ENCODE measurements around the gene CDH24.

CDH24 gene

DNA sequence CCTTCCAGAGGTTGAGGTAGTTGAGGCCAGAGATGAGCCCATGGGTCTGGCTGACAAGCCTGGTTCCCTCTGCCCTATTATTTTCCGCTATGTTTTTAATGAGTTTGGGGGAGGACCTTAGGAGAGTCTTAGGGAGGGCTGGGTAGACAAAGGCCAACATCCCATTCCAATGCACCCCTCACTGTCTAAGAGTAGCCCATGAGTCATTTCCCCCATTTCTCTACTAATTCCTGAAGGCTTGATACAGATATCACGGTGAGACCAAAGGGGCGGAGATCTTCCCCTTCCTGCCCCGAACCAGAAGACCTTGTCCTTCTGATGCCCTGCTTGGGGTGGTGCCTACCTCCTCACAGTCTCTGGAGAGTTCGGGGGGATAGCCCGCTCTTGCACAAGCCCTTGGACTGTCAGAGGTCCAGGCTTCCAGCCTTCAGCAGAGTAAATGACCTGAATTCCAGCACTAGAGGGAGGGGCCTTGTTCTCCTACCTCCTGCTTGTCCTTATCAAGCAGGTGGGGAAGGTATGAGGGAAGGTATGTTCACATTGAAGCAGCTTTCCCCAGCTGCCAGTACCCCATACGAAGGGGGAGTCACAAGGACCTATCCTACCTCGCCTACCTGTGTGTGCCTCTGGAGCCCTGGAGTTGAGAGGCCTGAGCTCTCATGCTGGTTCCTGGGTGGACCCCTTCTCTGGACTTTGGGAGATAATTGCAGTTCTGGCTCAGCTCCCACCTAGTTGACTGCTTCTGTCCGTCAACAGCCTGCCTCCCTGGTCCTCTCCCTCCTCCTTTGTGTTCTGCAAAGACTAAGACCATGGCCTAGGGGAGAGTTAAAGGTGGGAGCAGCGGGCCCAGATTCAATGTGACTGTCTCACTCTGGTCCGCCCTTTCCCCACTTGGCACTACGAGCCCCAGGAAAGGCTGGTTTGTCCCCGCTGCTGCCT is 11.6 kb downstream of the CDH24 start:
- no peaks in the 10 kb centered on the region for H3K4me1 Mint-ChIP-seq
- H3K36me3 Mint-ChIP-seq, result no peaks in the 10 kb centered on the region
- H3K27ac Mint-ChIP-seq, result no peak overlapping the region
- H3K4me3 Mint-ChIP-seq, result no peak overlapping the region
- no peak for DNase-seq (ENCODE audit: low spot score in 2 of 2)
- no peak for ATAC-seq
- no peaks in the 10 kb centered on the region for H3K9me3 Mint-ChIP-seq

DNA sequence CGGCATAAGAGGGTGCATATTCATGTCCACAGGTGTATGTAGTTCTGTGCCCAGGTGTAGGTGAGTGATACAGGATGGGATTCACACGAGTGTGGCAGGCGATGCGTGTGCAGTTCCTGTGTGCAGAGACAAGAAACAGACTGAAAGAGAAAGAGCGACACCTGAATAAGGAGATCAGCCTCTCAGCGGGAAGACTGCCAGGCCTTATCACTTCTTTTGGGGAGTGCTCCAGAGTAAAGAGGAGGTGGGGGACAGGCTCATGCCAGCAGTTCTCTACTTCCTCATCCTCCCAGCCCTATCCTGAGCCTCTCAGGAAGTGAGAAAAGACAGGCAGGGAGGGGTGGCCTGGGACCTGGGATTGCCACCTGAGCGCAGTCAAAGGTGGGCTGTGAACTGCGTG is 12.5 kb downstream of the CDH24 start:
- no peak for DNase-seq (ENCODE audit: low spot score in 2 of 2)
- no peaks in the 10 kb centered on the region for H3K9me3 Mint-ChIP-seq
- no peaks in the 10 kb centered on the region for H3K36me3 Mint-ChIP-seq
- no peak overlapping the region for H3K4me3 Mint-ChIP-seq
- ATAC-seq, result no peak
- no peak overlapping the region for H3K27ac Mint-ChIP-seq
- no peaks in the 10 kb centered on the region for H3K4me1 Mint-ChIP-seq

DNA sequence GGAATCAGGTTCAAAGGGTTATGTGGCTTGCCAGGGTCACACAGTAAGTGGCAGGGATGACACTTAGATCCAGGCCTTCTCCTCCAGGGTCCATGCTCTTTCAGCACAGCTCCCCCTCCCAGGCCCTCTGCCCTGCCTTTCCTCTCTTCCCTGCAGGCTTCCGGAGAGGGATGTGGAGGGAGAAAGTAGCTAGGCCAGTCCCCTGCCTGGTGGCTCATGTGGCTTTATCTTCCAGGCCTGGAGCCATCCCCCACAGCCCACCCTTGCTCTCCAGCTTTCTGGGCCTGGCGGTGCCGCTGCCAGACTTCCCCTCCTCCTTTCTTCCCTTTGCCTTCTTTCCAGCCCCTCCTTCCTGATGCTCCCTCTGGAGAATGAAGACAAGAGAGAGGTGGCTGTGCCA is 13.6 kb downstream of the CDH24 start:
- Mint-ChIP-seq H3K4me3 (no peak overlapping the region), H3K9me3 (no peaks in the 10 kb centered on the region), H3K4me1 (no peaks in the 10 kb centered on the region), H3K36me3 (no peaks in the 10 kb centered on the region), H3K27ac (peak overlapping the region; percentile 68)
- no peak for DNase-seq (ENCODE audit: low spot score in 2 of 2)
- no peak for ATAC-seq

DNA sequence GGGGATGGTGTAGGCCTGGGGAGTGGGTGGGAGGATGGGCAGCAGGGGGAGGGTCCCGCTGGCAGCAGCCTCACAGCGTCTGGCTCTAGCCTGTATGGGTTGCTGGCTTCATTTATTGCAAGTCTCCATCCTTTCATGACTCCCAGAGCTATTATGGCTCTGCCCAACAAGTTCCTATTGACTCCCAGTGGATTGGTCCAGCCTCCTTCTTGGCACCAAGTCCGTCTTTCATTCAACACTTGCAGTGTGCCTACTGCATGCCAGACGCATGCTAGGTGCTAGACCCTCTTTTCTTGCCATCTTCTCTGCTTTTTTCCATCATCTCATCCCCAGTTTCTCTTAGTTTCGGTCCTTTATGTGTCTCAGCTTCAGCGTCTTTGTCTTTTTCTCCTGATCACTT is 14.2 kb downstream of the CDH24 start:
- no peak overlapping the region for H3K4me3 Mint-ChIP-seq
- H3K36me3 Mint-ChIP-seq, result no peaks in the 10 kb centered on the region
- no peak for DNase-seq (ENCODE audit: low spot score in 2 of 2)
- no peaks in the 10 kb centered on the region for H3K9me3 Mint-ChIP-seq
- no peak overlapping the region for H3K27ac Mint-ChIP-seq
- no peaks in the 10 kb centered on the region for H3K4me1 Mint-ChIP-seq
- ATAC-seq, result no peak

DNA sequence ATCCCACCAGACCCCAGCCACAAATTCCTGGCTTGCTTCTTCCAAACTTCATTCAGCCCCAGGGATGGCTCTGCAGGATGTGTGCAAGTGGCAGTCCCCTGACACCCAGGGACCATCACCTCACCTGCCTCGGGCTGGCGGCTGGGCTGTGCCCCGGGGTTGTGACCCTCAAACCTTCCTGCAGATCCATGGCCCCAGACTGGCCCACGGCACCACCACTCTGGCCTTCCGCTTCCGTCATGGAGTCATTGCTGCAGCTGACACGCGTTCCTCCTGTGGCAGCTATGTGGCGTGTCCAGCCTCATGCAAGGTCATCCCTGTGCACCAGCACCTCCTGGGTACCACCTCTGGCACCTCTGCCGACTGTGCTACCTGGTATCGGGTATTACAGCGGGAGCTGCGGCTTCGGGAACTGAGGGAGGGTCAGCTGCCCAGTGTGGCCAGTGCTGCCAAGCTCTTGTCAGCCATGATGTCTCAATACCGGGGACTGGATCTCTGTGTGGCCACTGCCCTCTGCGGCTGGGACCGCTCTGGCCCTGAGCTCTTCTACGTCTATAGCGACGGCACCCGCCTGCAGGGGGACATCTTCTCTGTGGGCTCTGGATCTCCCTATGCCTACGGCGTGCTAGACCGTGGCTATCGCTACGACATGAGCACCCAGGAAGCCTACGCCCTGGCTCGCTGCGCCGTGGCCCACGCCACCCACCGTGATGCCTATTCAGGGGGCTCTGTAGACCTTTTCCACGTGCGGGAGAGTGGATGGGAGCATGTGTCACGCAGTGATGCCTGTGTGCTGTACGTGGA is 15.0 kb downstream of the CDH24 start, which contains the start of gene PSMB11:
PSMB11 (plus strand) TSS at position 51 of the 804 bp plus-strand sequence; CDS start at position 65, 14 bp downstream.
- ATAC-seq, result no peak
- H3K27ac Mint-ChIP-seq, result peak within 1 kb of the TSS; percentile 56
- H3K4me1 Mint-ChIP-seq, result no peaks in the 10 kb centered on the region
- no peaks in the 10 kb centered on the region for H3K9me3 Mint-ChIP-seq
- no peaks in the 10 kb centered on the region for H3K36me3 Mint-ChIP-seq
- no peak for DNase-seq (ENCODE audit: low spot score in 2 of 2)
- H3K4me3 Mint-ChIP-seq, result no peak within 1 kb of the TSS

DNA sequence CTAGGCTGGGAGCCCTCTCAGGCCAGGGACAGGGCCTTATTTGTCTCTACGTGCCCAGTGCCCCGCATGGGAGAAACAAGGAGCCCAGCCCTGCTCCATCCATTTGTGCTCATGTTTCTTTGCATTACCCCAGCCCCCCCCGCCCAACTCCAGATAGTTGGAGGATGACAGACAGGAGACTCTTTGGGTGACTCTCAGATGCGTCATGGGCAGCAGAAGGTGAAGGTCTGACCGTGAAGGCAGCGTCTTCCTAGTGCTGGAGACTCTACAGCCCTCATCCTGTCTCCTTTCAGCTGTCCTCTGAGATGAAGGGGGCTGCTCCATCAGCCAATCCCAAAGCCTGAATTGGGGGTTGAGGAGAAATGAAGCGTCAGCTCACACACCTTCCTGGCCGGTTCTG is 15.6 kb downstream of the CDH24 start:
- H3K36me3 Mint-ChIP-seq, result no peaks in the 10 kb centered on the region
- no peak overlapping the region for H3K4me3 Mint-ChIP-seq
- ATAC-seq (no peak), DNase-seq (ENCODE audit: low spot score in 2 of 2) (no peak)
- peak overlapping the region; percentile 56 for H3K27ac Mint-ChIP-seq
- H3K9me3 Mint-ChIP-seq, result no peaks in the 10 kb centered on the region
- H3K4me1 Mint-ChIP-seq, result no peaks in the 10 kb centered on the region

DNA sequence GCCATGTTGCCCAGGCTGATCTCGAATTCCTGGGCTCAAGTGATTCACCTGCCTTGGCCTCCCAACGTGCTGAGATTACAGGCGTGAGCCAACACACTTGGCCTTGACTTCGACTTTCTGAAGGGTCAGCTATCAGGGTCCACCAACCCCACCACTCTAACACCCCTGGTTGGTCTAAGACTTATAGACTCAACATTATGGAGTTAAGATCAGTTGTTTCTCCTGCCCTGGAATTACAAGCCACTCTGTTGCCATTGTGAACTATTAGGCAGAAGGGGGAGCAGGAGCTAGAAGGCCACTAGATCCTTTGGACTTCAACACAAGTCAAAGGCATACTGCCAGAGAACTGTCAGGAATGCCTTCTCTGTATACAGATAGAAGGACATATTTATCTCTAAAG is 17.2 kb downstream of the CDH24 start:
- DNase-seq (ENCODE audit: low spot score in 2 of 2) (no peak), ATAC-seq (no peak)
- no peak overlapping the region for H3K4me3 Mint-ChIP-seq

DNA sequence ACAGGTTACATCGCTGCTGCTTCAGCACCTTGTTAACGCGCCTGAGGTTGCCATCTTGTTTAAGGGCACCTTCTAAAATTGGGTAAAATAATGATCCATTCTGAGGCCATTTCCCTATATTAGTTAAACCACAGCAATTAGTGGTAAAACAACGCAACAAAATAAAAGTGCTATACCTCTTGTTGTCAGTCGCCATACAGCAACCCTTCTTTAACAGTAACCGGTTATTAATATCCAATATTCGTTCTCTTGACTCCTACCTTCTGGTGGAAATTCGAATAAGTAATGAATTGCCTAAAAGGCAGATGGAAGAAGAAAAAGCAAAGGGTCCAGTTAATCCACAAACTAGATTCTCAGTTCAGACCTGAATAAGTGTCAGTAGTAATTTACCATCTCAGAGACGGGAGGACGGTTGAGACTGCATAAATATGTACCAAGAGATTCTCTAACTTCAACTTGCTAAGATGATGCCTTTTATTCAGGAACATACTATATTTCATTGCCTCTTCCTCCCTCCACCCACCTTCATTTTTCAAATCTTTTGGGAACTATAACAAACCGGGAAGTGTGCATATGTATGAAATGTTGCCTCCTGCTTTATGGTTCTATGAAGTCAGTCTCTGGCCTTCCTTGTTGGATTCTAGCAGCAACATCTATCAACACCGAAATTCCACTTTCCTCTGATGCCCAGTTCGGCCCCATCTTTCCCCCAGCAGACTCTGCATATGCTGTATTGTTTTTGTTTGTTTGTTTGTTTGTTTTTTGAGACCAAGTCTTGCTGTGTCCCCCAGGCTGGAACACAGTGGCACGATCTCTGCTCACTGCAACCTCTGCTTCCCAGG is 21.8 kb downstream of the CDH24 start:
- ATAC-seq, result no peak
- H3K9me3 Mint-ChIP-seq, result no peaks in the 10 kb centered on the region

More for the DNA sequence above, 17.2 kb downstream of the CDH24 start:
- H3K4me1 Mint-ChIP-seq, result peaks cover 4% of the 10 kb centered on the region
- H3K36me3 Mint-ChIP-seq, result no peaks in the 10 kb centered on the region
- H3K27ac Mint-ChIP-seq, result no peak overlapping the region
- no peaks in the 10 kb centered on the region for H3K9me3 Mint-ChIP-seq

DNA sequence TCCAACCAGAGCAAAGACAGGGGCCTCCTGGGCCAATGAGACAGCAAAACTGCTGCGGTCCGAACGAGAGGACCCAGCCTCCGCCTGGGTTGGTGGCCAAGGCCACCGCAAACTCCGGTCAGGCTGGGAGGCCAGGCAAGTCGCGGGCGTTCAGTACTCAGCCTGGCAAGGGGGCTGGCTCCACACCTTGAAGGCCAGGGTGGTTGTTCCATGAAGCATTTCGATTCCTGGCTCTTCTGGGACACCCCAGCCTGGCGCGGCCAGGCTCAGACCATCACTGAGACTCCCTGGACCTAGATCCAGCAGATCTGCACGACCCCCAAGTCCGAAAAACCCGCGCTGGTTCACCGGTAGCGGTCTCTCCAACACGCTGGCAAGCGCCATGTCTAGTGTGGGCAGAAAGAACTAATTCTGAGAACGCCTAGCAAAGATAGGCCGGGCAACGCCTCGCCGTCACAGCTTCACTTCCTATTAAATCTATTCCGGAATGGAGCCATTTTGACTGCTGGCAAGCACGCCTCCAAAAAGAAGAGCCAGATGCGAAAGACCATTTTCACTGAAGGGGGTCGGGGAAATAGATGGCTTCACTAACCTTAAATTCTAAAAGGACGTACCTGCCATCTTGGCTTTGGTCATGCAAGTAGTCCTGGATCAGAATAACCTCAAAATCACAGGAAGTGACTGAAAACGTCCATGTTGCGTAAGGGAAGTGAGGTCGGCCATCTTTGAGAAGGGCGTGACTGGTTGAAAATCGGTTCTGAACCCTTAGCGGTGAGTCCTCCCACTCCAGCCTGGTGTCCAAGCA is 22.6 kb downstream of the CDH24 start, which contains the start of gene PSMB5:
PSMB5 (minus strand) TSS at position 403 of the 805 bp plus-strand sequence; CDS start at position 384, 19 bp downstream.
- H3K27ac Mint-ChIP-seq, result peak within 1 kb of the TSS; percentile 98
- peaks cover 30% of the 10 kb centered on the region for H3K4me1 Mint-ChIP-seq
- H3K9me3 Mint-ChIP-seq, result no peaks in the 10 kb centered on the region
- H3K4me3 Mint-ChIP-seq, result peak within 1 kb of the TSS; percentile 95
- DNase-seq (ENCODE audit: low spot score in 2 of 2) (peak; percentile 62 to 90), ATAC-seq (peak; percentile 97)
- H3K36me3 Mint-ChIP-seq, result peaks cover 49% of the 10 kb centered on the region

More for the DNA sequence above, 21.8 kb downstream of the CDH24 start:
- Mint-ChIP-seq H3K27ac (peak overlapping the region; percentile 98), H3K4me3 (peak overlapping the region; percentile 95), H3K36me3 (peaks cover 41% of the 10 kb centered on the region), H3K4me1 (peaks cover 30% of the 10 kb centered on the region)
- DNase-seq (ENCODE audit: low spot score in 2 of 2), result no peak

DNA sequence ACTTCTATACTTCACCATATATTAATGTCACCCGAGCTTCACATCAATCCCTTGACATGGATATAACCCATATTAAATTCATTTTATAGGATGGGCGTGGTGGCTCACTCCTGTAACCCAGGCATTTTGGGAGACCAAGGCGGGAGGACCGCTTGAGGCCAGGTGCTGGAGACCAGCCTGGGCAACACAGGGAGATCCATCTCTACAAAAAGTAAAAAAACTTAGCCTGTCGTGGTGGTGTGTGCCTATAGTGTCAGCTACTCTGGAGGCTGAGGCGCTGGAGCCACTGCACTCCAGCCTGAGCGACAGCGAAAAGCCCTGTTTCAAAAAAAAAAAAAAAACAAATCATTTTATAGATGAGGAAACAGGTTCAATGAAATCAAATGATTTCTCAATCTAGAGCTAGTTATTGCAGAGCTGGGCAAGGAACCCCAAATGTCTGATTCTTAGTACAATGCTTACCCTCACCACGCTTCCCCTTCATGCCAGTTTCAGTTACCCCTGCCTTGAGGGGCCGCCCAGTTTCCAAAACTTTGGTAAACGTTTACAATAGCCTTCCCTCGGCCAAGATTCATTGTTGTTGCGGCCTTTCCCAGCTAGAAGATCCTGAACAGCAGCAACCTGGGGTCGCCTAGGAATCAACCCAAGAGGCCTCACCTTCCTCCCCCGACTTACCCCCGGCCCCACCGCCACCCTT is 23.4 kb downstream of the CDH24 start:
- ATAC-seq, result no peak

DNA sequence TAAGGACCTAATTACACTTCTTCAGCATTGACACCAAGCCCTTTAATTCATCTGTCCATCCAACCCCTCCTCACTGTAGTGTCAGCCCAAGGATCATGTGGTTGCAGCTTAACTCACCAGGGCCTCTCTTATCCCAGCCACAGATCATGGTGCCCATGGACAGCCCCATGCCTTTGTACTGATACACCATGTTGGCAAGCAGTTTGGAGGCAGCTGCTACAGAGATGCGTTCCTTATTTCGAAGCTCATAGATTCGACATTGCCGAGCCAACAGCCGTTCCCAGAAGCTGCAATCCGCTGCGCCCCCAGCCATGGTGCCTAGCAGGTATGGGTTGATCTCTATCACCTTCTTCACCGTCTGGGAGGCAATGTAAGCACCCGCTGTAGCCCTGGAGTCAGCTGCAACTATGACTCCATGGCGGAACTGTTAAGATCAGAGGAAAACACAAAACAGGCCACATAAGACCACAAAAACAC is 24.0 kb downstream of the CDH24 start:
- Mint-ChIP-seq H3K36me3 (peaks cover 63% of the 10 kb centered on the region), H3K27ac (peak overlapping the region; percentile 98), H3K9me3 (no peaks in the 10 kb centered on the region), H3K4me1 (peaks cover 42% of the 10 kb centered on the region), H3K4me3 (peak overlapping the region; percentile 95)
- no peak for DNase-seq (ENCODE audit: low spot score in 2 of 2)
- ATAC-seq, result no peak

More for the DNA sequence above, 23.4 kb downstream of the CDH24 start:
- DNase-seq (ENCODE audit: low spot score in 2 of 2), result no peak
- peak overlapping the region; percentile 95 for H3K4me3 Mint-ChIP-seq
- H3K4me1 Mint-ChIP-seq, result peaks cover 37% of the 10 kb centered on the region
- no peaks in the 10 kb centered on the region for H3K9me3 Mint-ChIP-seq
- H3K36me3 Mint-ChIP-seq, result peaks cover 57% of the 10 kb centered on the region
- peak overlapping the region; percentile 98 for H3K27ac Mint-ChIP-seq

DNA sequence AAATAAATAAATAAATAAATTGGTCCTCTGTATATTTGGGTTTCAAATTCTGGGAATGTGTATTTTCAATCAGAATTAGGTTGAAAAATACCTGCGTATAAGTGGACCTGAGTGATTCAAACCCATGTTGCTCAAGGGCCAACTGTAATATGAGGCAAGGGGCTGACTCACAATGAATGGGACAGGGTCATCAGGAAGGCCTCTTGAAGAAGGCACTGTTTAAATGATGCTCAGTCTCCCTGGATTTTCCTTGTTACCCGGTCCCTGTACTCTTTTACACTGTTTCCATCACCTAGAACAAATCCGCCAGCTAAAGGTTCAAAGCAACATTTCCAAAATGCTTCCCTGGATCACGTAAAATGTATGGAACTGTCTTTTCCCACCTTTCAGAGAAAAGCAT is 26.4 kb downstream of the CDH24 start:
- DNase-seq (ENCODE audit: low spot score in 2 of 2) (no peak), ATAC-seq (no peak)
- no peaks in the 10 kb centered on the region for H3K9me3 Mint-ChIP-seq
- H3K4me3 Mint-ChIP-seq, result no peak overlapping the region
- no peak overlapping the region for H3K27ac Mint-ChIP-seq
- peaks cover 42% of the 10 kb centered on the region for H3K4me1 Mint-ChIP-seq
- H3K36me3 Mint-ChIP-seq, result peaks cover 87% of the 10 kb centered on the region

DNA sequence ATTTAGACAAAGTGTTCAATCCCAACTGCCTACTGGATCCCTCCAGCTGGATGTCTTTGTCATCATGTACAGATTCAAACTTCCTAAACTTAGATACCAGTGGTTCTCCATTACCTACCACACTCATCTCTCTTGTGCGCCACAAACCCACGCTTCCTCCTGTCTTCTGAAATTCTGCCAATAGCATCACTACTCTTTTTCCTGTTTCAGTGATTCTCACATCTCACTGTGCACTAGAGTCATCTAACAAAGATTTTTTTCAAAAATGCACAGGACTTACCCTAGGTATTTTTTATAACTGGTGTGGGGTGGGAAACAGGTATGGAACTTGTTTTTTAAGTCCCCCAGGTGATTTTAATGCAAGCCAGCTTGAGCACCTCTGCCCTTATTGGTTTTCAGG is 28.5 kb downstream of the CDH24 start:
- H3K36me3 Mint-ChIP-seq, result peaks cover 100% of the 10 kb centered on the region
- peaks cover 45% of the 10 kb centered on the region for H3K4me1 Mint-ChIP-seq
- H3K9me3 Mint-ChIP-seq, result no peaks in the 10 kb centered on the region
- no peak for DNase-seq (ENCODE audit: low spot score in 2 of 2)
- H3K4me3 Mint-ChIP-seq, result no peak overlapping the region
- peak; percentile 78 for ATAC-seq
- H3K27ac Mint-ChIP-seq, result peak overlapping the region; percentile 54
